Liver (tissue), 3 donors: ENCODE data around the gene ABHD18.

ENCODE experiments used
- CTCF ChIP-seq: fragments of 150-350 bp; IDR thresholded peaks from 2 replicates; pipeline ENCODE4 v1.5.1; 2017; ENCODE audit warnings: improper control_type of control experiment, low read depth, low read length; ENCODE audit not compliant: missing input control
- EGR1 ChIP-seq, 2 donors: IDR thresholded peaks; 2 replicates each; pipeline ENCODE4 v1.6.1; 2016 to 2018; ENCODE audit warnings: antibody characterized with exemption in 2 of 2, low read depth in 2 of 2
- GABPA ChIP-seq, 2 donors: IDR thresholded peaks in 1 of 2; conservative IDR thresholded peaks in 1 of 2; 2 replicates each; pipeline ENCODE4 v1.6.1; 2016; ENCODE audit warnings: antibody characterized with exemption in 2 of 2, mild to moderate bottlenecking in 1 of 2, moderate library complexity in 1 of 2
- RAD21 ChIP-seq, 2 donors: IDR thresholded peaks; 2 replicates each; pipeline ENCODE4 v1.6.1; 2016; ENCODE audit warnings: antibody characterized with exemption in 2 of 2, mild to moderate bottlenecking in 2 of 2
- REST ChIP-seq: IDR thresholded peaks from 2 replicates; pipeline ENCODE4 v1.6.1; 2016; ENCODE audit warnings: antibody characterized with exemption, mild to moderate bottlenecking
- YY1 ChIP-seq: IDR thresholded peaks from 2 replicates; pipeline ENCODE4 v1.6.1; 2016; ENCODE audit warnings: antibody characterized with exemption, mild to moderate bottlenecking
- donor health status: healthy.
- donor health status: healthy.

- no peak for TF ChIP-seq REST
- TF ChIP-seq YY1, result peak; percentile 26
- TF ChIP-seq CTCF, result no peak
- peak; percentile 6 to 24 for TF ChIP-seq RAD21 (IDR thresholded peaks at IDR 0.05)
- TF ChIP-seq EGR1 (IDR thresholded peaks at IDR 0.05; ENCODE audit: low read depth in 2 of 2), result no peak
- no peak for TF ChIP-seq GABPA (IDR thresholded peaks at IDR 0.05 in 1 of 2, conservative IDR thresholded peaks at IDR 0.05 in 1 of 2)
These were observed 95.0 kb downstream of the ABHD18 start for GRCh38 chr4:128060121-128060698.
